Panc1 (cell line): ENCODE data around the gene HSF2. TPM values are rescaled to one million over a fixed set of nuclear protein-coding genes. Genes with fewer than 3 reads are reported as not detected.

Experiments
- ATAC-seq: fragments of 200-7000 bp; cut with Tn5 transposase; 2 replicates; pipeline ENCODE4 v1.9.1; 2020; ENCODE audit warnings: mild to moderate bottlenecking, moderate library complexity
- BruUV-seq: library from RNA; stranded (reverse); fragments of 400-500 nt; replicated peaks from 2 replicates; lab custom pipeline; 2021; lab: Mats Ljungman, UMichigan
- CTCF ChIA-PET: fragments of 300-600 bp; sonication (Branson Sonifier 250); formaldehyde crosslinking; loops from one replicate; lab custom pipeline; 2022; ENCODE audit warnings: antibody characterized with exemption; lab: Charles Lee
- POLR2A ChIA-PET: fragments of 300-600 bp; sonication (Branson Sonifier 250); formaldehyde crosslinking; loops from one replicate; lab custom pipeline; 2022; ENCODE audit warnings: antibody characterized with exemption; lab: Charles Lee
- DNase-seq: peaks from one replicate; pipeline ENCODE4 v3.0.0-alpha.2; 2010; ENCODE audit warnings: low read depth, low spot score
- H3K27ac ChIP-seq: 2 replicates; pipeline ENCODE4 v1.5.1; 2011; ENCODE audit warnings: mild to moderate bottlenecking, low read length, inconsistent platforms
- H3K27me3 ChIP-seq: fragments of 200-500 bp; sonication (Bioruptor generic); 2 replicates; pipeline ENCODE4 v1.6.0; 2014; ENCODE audit warnings: low read length, inconsistent platforms; ENCODE audit not compliant: control insufficient read depth, insufficient read depth
- H3K36me3 ChIP-seq: fragments of 200-500 bp; sonication (Bioruptor generic); 2 replicates; pipeline ENCODE4 v1.5.1; 2014; ENCODE audit warnings: inconsistent platforms, mild to moderate bottlenecking, low read length, moderate library complexity; ENCODE audit not compliant: control insufficient read depth, insufficient read depth
- H3K4me1 ChIP-seq: 2 replicates; pipeline ENCODE4 v1.5.1; 2011; ENCODE audit warnings: inconsistent platforms, mild to moderate bottlenecking, low read length, moderate library complexity; ENCODE audit not compliant: control insufficient read depth, insufficient read depth
- H3K4me3 ChIP-seq, 2 experiments: 2 replicates each; pipeline ENCODE4 v1.5.1; 2011 to 2012; ENCODE audit warnings: low read depth in 2 of 2, low read length in 2 of 2, mild to moderate bottlenecking in 2 of 2, inconsistent platforms in 1 of 2, moderate library complexity in 1 of 2
- H3K9me3 ChIP-seq: fragments of 200-500 bp; sonication (Bioruptor generic); 2 replicates; pipeline ENCODE4 v1.5.1; 2014; ENCODE audit warnings: low read depth, mild to moderate bottlenecking, inconsistent platforms, low read length, moderate library complexity; ENCODE audit not compliant: control insufficient read depth, insufficient read depth
- CTCF ChIP-seq: fragments of 450-650 bp; IDR thresholded peaks from 2 replicates; pipeline ENCODE4 v1.5.1; 2017; ENCODE audit warnings: mild to moderate bottlenecking
- POLR2AphosphoS5 ChIP-seq: IDR thresholded peaks from 2 replicates; pipeline ENCODE4 v1.6.1; 2012; ENCODE audit warnings: mild to moderate bottlenecking, low read depth, low read length, moderate library complexity
- SIN3A ChIP-seq: IDR thresholded peaks from 2 replicates; pipeline ENCODE4 v1.6.1; 2012; ENCODE audit warnings: low read depth, mild to moderate bottlenecking, low read length, moderate library complexity, borderline replicate concordance; ENCODE audit not compliant: insufficient read depth
- TCF7L2 ChIP-seq: IDR thresholded peaks from 2 replicates; pipeline ENCODE4 v1.6.1; 2011; ENCODE audit warnings: mild to moderate bottlenecking, low read depth, low read length, inconsistent platforms
- in situ Hi-C: cut with HindIII; loops from 2 replicates; pipeline ENCODE4 v1.10.0; 2016; ENCODE audit warnings: low sequenced_read_pairs, low pct_unique_long_range_greater_than_20kb
- intact Hi-C: fragments of 100-400 bp; cut with micrococcal nuclease; formaldehyde crosslinking; loops from one replicate; pipeline ENCODE4 v1.10.0; 2022; ENCODE audit not compliant: unreplicated experiment
- total RNA-seq: library from RNA; stranded (reverse); gene quantifications from one replicate; pipeline ENCODE4 v1.2.1, GENCODE V29; 2021; ENCODE audit not compliant: unreplicated experiment
- TF ChIP-seq, protein P1 (sequence below), 2 experiments: IDR thresholded peaks; 2 replicates each; pipeline ENCODE4 v1.6.1; 2011 to 2012; ENCODE audit warnings: low read depth in 2 of 2, control low read depth in 1 of 2, low read length in 1 of 2, mild to moderate bottlenecking in 1 of 2, moderate library complexity in 1 of 2; ENCODE audit not compliant: insufficient read depth in 1 of 2

The HSF2 gene
- total RNA-seq, 1 experiment from 2014 or later: 21.1 TPM

GRCh38 chr6:122408702-122409458 lies 9.4 kb downstream of the HSF2 start:
- ATAC-seq: no peak
- TF ChIP-seq SIN3A: no peak
- no peak for TF ChIP-seq POLR2AphosphoS5
- TF ChIP-seq CTCF: no peak
- TF ChIP-seq, protein P1, sequence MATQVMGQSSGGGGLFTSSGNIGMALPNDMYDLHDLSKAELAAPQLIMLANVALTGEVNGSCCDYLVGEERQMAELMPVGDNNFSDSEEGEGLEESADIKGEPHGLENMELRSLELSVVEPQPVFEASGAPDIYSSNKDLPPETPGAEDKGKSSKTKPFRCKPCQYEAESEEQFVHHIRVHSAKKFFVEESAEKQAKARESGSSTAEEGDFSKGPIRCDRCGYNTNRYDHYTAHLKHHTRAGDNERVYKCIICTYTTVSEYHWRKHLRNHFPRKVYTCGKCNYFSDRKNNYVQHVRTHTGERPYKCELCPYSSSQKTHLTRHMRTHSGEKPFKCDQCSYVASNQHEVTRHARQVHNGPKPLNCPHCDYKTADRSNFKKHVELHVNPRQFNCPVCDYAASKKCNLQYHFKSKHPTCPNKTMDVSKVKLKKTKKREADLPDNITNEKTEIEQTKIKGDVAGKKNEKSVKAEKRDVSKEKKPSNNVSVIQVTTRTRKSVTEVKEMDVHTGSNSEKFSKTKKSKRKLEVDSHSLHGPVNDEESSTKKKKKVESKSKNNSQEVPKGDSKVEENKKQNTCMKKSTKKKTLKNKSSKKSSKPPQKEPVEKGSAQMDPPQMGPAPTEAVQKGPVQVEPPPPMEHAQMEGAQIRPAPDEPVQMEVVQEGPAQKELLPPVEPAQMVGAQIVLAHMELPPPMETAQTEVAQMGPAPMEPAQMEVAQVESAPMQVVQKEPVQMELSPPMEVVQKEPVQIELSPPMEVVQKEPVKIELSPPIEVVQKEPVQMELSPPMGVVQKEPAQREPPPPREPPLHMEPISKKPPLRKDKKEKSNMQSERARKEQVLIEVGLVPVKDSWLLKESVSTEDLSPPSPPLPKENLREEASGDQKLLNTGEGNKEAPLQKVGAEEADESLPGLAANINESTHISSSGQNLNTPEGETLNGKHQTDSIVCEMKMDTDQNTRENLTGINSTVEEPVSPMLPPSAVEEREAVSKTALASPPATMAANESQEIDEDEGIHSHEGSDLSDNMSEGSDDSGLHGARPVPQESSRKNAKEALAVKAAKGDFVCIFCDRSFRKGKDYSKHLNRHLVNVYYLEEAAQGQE (IDR thresholded peaks at IDR 0.05; ENCODE audit: insufficient read depth in 1 of 2, low read depth in 2 of 2, low read length in 1 of 2): no peak
- no peak for TF ChIP-seq TCF7L2
- in situ Hi-C loops (no loop called here), intact Hi-C loops (no loop called here)
- no TSS peak for BruUV-seq
- CTCF ChIA-PET: no interaction called here
- no peaks in the 10 kb centered on the region; the same call in 1 of the 2 replicates for H3K9me3 ChIP-seq
- POLR2A ChIA-PET: no interaction called here
- no peak for DNase-seq
- no peak overlapping the region for H3K27ac ChIP-seq
- no peaks in the 10 kb centered on the region for H3K27me3 ChIP-seq
- peaks cover 6% of the 10 kb centered on the region; the same call in 1 of the 2 replicates for H3K36me3 ChIP-seq
- no peak overlapping the region for H3K4me3 ChIP-seq
- H3K4me1 ChIP-seq: no peaks in the 10 kb centered on the region

DNA sequence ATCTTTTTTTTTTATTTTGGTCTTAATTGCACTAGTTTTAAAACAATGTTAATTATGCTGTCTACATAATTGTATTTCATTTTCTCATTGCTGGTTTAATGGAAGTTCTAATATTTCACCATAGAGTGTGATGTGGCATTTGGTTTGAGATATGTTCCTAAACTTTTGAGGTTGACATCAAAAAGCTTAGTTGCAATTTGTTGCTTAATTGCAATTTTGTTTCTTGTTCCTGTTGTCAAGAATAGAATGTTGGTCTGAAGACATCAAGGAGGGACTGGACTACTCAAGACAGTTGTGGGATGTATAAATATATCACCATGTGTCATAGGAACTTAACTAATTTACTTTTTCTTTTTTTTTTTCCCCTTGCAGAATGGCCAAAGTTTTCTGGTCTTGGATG lies 12.5 kb downstream of the HSF2 start:
- ChIA-PET POLR2A (no interaction called here), CTCF (no interaction called here)
- no peak overlapping the region for H3K27ac ChIP-seq
- peaks cover 10% of the 10 kb centered on the region for H3K36me3 ChIP-seq
- DNase-seq (no peak), ATAC-seq (no peak)
- in situ Hi-C loops (no loop called here), intact Hi-C loops (no loop called here)
- BruUV-seq: no TSS peak
- no peak for TF ChIP-seq POLR2AphosphoS5
- TF ChIP-seq CTCF: no peak
- TF ChIP-seq SIN3A: no peak
- TF ChIP-seq, protein P1 (IDR thresholded peaks at IDR 0.05; ENCODE audit: insufficient read depth in 1 of 2, low read depth in 2 of 2, low read length in 1 of 2): no peak
- TF ChIP-seq TCF7L2: no peak
- H3K4me3 ChIP-seq: no peak overlapping the region
- no peaks in the 10 kb centered on the region for H3K27me3 ChIP-seq
- no peaks in the 10 kb centered on the region; the same call in 1 of the 2 replicates for H3K9me3 ChIP-seq
- no peaks in the 10 kb centered on the region for H3K4me1 ChIP-seq
